CD4-positive, alpha-beta T cell treated with Interleukin-2 at 100 ng/mL for 4 hours (primary cell): ENCODE results near the gene CGGBP1.
A peak's percentile ranks its signal among the peaks of the same experiment; 100 is the strongest.

ENCODE experiments used
- DNase-seq: peaks from one replicate; pipeline ENCODE4 v3.0.0-alpha.2; 2020; ENCODE audit warnings: low spot score

Gene CGGBP1

DNA sequence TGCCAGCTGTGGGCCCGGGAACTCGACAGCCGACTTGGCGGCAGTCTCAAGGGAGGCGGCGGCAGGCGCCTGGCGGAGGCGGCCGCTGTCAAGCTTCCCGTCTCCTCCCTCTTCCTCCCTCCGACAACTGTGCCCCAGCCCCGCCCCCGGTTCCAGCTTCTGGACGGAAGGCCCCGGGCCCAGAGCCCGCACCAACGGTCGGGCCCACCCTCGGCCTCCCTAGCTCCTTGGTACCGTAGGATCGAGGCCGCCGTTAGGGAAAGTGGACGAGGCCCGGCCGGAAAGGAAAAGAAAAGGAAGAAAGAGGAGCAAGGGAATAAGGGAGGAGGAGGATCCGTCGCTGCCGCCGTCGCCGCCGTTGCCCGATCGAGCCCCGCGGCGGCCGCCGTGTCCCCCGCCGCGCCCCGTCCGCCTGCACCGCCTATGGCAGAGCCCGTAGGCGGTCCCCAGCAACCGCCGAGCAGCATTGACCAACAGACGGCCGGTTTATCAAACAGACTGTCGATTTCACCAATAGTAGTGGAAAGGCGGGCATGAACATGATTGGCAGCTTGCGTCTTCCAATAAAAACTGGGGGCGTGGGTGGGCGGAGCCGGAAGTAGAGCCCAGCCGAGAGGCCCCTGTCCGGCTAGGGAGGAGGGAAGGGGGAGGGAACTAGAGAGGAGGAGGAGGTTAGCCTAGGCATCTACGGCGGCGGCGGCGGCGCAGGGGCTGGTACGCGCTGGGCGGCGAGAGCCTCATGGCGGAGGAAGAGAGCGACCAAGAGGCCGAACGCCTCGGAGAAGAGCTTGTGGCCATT lies at the start of gene CGGBP1, which contains the start of gene ZNF654:
TSS of gene CGGBP1 (minus strand) at position 425 of the 799 bp plus-strand sequence. CDS start 3,029 bp downstream, outside the sequence.
TSS of gene ZNF654 (plus strand) at position 675 of the 799 bp plus-strand sequence. CDS start at position 740, 65 bp downstream.
- DNase-seq, result peak; percentile 100

- no peak for DNase-seq
Observed at GRCh38 chr3:88105325-88105724, 46.5 kb upstream of the CGGBP1 start.

DNA sequence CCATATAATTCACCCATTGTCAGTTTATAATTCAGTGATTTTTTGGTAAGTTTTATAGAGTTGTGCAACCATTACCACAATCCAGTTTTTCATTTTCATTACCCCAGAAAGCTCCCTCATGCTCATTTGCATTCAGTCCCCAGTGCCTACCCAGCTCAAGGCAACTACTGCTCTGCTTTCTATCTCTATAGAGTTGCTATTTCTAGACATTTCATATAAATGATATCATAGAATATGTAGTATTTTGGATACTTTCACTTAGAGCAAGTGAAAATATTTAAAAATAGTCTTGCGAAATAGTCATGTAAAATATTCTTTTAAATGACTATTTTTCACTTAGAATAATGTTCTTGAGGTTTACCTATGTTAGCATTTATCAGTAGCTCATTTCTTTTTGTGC lies 42.3 kb upstream of the CGGBP1 start:
- DNase-seq, result no peak

DNA sequence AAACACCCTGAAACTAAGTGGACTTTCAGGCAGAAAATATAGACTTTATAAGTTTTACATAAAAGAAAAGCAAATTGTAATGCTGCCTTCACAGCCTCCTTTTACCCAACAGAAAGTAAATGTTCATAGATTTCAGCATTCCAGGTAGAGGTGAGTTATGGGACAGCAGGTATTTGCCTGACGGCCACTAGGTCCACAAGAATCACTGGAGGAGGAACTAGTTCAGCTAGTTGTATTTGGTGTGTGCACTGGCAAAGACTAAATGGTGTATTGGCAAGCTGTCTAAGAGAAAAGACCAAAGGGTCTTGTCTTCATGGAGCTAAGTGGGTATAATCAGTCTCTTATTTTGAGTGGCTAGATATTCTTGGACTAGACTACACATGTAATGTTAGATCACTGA lies 34.5 kb upstream of the CGGBP1 start:
- DNase-seq, result no peak

DNA sequence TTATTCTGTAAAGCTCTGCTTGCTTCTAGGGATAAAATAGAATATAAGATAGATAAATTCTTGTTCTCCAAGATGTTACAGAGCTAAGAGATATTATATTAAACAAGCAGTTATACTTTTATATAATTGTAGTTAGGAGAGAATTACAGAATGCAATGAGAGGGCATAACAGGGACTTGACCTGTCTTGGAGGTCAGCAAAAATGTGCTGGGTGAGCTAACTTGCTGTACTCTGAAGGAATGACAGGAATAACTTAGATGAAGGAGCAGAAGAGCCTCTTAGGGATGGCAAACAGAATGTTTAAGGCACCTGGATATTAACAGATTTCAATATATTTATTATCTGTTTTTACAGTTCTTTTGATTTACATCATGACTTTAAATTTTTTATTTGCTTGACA lies 33.5 kb upstream of the CGGBP1 start:
- no peak for DNase-seq

DNA sequence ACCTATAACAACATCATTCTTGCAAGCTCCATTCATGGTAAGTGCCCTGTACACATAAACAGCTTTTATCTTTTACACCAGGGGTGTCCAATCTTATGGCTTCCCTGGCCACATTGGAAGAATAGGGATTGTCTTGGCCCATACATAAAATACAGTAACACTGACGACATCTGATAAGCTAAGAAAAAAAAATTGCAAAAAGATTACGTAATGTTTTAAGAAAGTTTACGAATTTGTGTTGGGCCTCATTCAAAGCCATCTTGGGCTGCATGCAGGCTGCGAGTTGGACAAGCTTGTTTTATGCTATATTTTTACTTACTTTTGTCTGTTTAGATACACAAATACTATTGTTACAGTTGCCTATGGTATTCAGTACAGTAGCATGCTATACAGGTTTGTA lies 31.9 kb upstream of the CGGBP1 start:
- no peak for DNase-seq

GRCh38 chr3:88084097-88084501 lies 25.3 kb upstream of the CGGBP1 start:
- DNase-seq, result no peak

DNA sequence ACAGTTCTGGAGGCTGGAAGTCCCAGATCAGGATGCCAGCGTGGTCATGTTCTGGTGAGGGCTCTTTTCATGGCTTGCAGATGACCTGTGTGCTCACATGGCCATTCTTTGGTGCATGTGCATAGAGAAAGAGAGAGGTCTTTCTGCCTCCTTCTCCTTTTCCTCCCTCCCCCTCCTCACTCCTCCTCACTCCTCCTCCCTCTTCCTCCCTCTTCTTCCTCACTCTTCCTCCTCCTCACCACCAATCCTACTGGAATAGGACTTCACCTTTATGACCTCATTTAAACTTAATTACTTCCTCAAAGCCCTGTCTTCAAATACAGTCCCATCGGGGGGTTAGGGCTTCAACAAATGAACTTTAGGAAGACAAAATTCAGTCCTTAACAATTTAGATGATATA lies 24.0 kb upstream of the CGGBP1 start:
- DNase-seq, result no peak

- DNase-seq, result no peak
Observed at GRCh38 chr3:88078932-88079331, 20.1 kb upstream of the CGGBP1 start.

- DNase-seq, result no peak
Observed at GRCh38 chr3:88076712-88077111, 17.9 kb upstream of the CGGBP1 start.

- no peak for DNase-seq
Observed at GRCh38 chr3:88075497-88075896, 16.7 kb upstream of the CGGBP1 start.

GRCh38 chr3:88075072-88075471 lies 16.3 kb upstream of the CGGBP1 start:
- DNase-seq, result no peak

GRCh38 chr3:88061746-88062145 lies 2.9 kb upstream of the CGGBP1 start:
- DNase-seq, result no peak

DNA sequence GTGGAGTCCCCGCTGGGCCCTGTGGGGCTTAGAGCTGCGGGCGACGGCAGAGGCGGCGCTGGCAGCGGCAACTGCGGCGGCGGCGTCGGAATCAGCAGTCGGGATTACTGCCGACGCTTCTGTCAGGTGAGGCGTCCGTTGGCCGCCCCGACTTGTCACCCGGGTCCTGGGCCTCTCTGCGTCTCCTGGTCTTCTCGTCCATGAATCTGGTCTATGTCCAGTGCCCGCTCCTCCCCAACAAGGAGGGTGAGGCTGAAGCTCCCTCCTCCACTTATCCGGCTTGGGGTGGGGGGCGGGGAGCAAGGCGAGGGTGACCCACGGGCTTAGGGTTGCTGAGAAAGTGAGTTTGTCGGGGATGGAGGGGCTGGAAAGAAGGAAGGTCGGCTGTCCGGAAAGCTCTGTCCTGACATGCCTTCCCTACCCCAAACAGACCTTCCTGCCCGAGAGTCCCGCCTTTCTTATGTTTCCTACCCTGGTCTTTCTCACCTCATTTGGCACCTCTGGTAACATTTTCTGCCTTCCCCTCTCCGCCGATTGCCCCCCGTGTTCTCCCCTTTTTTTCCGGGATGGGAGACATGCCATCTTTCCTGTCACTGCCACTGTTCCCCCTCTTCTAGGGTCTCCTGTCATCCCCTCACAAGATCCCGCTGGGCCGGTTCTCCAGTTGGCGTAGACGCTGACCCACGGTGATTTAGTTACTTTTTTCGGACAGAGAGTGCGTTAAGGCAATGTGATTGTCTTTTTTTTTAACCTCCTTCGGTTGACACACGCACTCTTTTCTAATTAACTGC lies 770 bp upstream of the CGGBP1 start:
- no peak for DNase-seq

- no peak for DNase-seq
Observed at GRCh38 chr3:88058306-88058580, 562 bp downstream of the CGGBP1 start.

DNA sequence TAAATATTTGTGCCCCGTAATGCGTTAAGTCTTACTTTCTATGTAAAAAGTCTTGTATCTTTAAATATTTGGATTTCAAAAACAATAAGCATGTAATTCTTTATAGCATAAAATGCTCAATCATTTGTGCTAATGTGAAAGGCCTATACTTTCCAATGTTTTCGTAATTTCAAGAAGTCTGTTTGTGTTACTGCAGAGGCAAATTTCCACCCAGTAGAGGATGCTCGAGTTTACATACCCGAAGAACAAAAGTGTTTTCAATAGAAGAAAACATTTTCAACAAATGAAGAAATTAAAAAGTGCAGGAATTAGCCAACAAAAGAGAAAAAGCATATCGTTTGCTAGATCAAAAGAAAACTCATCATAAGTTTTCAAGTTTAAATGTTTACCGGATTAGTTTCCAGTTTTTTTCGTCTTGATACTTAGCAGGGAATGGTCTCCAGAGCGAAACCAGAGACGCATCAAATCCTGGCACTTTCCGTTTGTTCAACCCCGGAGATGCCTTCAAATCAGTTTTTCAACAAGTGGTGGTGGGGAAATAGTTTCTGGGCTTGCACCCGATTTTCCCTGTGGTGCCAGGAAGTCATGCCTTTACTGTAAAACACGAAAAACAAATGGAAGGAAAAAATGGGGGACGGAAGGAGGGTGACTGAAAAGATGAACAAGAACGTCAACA lies 1.0 kb downstream of the CGGBP1 start:
- peak; percentile 24 for DNase-seq

GRCh38 chr3:88046766-88047165 lies 12.0 kb downstream of the CGGBP1 start:
- DNase-seq, result no peak

- no peak for DNase-seq
Observed at GRCh38 chr3:88044411-88044810, 14.4 kb downstream of the CGGBP1 start.

DNA sequence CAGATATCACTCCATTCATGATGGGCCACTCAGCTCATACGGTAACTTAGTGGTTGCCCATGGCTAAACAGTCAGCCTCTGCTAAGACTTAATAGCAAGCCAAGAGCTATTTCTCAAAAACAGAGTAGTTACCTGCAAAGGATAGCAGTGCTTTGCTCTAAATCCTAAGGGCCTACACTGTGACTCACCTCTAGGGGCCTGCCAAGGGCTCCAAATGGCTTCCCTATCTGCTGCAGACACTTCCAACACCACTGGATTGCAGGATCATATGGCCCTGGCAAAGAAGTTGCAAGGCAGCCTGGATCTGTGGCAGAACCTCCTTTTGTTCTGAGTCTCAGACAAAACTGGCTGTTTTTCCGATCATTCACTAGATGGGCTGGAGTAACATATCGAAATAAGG lies 17.8 kb downstream of the CGGBP1 start:
- DNase-seq, result no peak

GRCh38 chr3:88040529-88040928 lies 18.3 kb downstream of the CGGBP1 start:
- no peak for DNase-seq

- DNase-seq, result no peak
Observed at GRCh38 chr3:88038566-88038965, 20.2 kb downstream of the CGGBP1 start.

GRCh38 chr3:88036221-88036620 lies 22.6 kb downstream of the CGGBP1 start:
- DNase-seq, result no peak
